Mesothelial cell of epicardium (in vitro differentiated cells): ENCODE measurements around the gene MRGPRE. TPM values are rescaled to one million over a fixed set of nuclear protein-coding genes. Genes with fewer than 3 reads are reported as not detected.

Experiments
- DNase-seq, 2 experiments: peaks; one replicate each; pipeline ENCODE4 v3.0.0; 2021; ENCODE audit warnings: low spot score in 2 of 2; ENCODE audit not compliant: unreplicated experiment in 2 of 2
- H3K27ac Mint-ChIP-seq: 2 replicates; pipeline ENCODE4 v1.8.0; 2021; ENCODE audit warnings: mixed read lengths
- H3K27me3 Mint-ChIP-seq: 2 replicates; pipeline ENCODE4 v1.8.0; 2021; ENCODE audit warnings: low read depth, mixed read lengths
- H3K36me3 Mint-ChIP-seq: 2 replicates; pipeline ENCODE4 v1.8.0; 2021; ENCODE audit warnings: mixed read lengths
- H3K4me1 Mint-ChIP-seq: 2 replicates; pipeline ENCODE4 v1.8.0; 2021; ENCODE audit warnings: mixed read lengths
- H3K4me3 Mint-ChIP-seq: 2 replicates; pipeline ENCODE4 v1.8.0; 2021; ENCODE audit warnings: mild to moderate bottlenecking, moderate library complexity, mixed read lengths
- H3K9me3 Mint-ChIP-seq: 2 replicates; pipeline ENCODE4 v1.8.0; 2021; ENCODE audit warnings: mixed read lengths
- CTCF ChIP-seq: fragments of 200-600 bp; sonication (generic); IDR thresholded peaks from one replicate; pipeline ENCODE4 v1.5.0; 2021; ENCODE audit warnings: antibody characterized with exemption; ENCODE audit not compliant: unreplicated experiment
- total RNA-seq: library from RNA; stranded (reverse); gene quantifications from 3 replicates; pipeline ENCODE4 v1.2.1, GENCODE V29; 2021

MRGPRE gene
- total RNA-seq, 1 donor from 2014 or later = not detected

GRCh38 chr11:3194016-3194816 lies 38.0 kb downstream of the MRGPRE start:
- Mint-ChIP-seq H3K27me3 (peaks cover 6% of the 10 kb centered on the region), H3K36me3 (no peaks in the 10 kb centered on the region), H3K27ac (no peak overlapping the region), H3K4me3 (no peak overlapping the region), H3K9me3 (no peaks in the 10 kb centered on the region), H3K4me1 (peaks cover 3% of the 10 kb centered on the region)
- TF ChIP-seq CTCF = no peak
- peak in 1 of 2 experiments; percentile 12 for DNase-seq

DNA sequence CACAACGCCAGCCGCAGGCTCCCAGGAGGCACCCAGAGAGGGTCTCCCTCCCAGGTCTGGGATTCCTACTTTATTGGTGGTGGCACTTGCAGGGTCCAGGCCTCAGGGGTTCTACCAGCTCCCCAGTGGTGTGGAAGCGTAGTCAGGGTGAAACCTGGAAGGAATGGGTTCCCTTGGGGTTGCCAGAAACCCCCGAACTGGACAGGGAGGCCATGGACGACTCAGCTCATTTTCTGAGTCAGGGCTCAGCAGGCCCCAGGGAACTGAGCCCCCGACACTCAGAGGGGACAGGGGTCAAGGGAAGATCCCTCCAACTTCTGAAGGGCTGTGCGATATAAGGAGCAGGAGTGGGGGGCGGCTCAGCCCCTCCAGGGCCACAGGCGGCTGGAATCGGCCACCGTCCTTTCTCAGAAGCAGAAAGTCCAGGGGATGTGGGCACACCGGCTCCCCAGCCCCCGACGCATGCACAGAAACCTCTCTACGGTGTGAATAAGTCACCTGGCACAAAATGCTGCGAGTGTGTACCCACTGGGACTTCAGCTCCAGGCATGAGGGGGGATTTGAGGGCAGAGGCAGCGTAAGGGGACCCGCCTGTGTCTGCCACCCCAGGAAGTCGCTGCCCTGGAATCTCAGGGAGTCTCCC lies 38.7 kb downstream of the MRGPRE start:
- Mint-ChIP-seq H3K9me3 (no peaks in the 10 kb centered on the region), H3K36me3 (no peaks in the 10 kb centered on the region), H3K27me3 (peaks cover 2% of the 10 kb centered on the region), H3K4me3 (no peak overlapping the region), H3K4me1 (peaks cover 3% of the 10 kb centered on the region), H3K27ac (no peak overlapping the region)
- TF ChIP-seq CTCF = no peak
- DNase-seq = peak in 1 of 2 experiments; percentile 13

DNA sequence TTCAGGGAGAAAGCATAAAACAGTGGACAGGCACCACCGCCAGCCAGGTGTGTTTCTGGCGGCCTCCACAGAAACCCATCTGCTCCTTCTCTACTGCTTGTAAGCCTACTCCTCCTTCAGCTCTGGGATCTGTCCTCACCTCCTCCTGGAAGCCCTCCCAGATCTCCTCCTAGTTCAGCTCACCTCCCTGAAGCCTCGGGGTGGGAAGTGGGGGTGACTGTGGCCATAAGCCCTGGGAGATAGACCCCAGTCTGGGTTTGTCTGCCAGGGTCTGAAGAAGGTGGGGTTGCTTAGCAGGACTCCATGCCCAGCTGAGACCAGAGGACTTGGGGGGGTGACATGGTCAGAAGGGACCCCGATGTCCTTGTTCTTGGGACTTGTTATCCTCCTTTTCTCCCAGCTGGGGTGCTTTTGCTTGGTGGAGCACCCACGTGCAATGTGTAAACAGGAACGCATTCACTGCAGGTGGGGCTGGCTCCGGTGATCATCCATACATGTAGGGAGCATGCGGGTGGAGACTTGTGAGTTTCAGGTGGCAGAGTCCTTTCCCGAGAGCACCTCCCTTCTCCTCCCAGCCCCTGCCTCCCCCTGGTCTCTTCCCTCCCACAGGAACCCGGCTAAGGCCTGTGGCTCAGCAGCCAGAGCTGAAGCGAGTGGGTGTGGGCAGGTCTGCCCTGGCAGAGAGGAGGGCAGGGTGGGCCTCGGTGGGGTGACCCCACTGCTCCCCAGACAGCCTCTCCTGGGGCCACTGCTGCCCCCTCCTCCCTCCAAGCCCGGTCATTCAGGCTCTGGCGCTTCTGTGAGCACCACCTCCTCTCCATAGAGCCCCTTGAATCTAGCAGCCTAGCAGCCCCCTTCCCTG lies 39.5 kb downstream of the MRGPRE start:
- no peaks in the 10 kb centered on the region for H3K36me3 Mint-ChIP-seq
- no peak overlapping the region for H3K4me3 Mint-ChIP-seq
- H3K4me1 Mint-ChIP-seq = peaks cover 3% of the 10 kb centered on the region
- TF ChIP-seq CTCF = no peak
- H3K9me3 Mint-ChIP-seq = no peaks in the 10 kb centered on the region
- peak in 1 of 2 experiments; percentile 11 for DNase-seq
- H3K27ac Mint-ChIP-seq = no peak overlapping the region
- H3K27me3 Mint-ChIP-seq = peaks cover under 1% of the 10 kb centered on the region

DNA sequence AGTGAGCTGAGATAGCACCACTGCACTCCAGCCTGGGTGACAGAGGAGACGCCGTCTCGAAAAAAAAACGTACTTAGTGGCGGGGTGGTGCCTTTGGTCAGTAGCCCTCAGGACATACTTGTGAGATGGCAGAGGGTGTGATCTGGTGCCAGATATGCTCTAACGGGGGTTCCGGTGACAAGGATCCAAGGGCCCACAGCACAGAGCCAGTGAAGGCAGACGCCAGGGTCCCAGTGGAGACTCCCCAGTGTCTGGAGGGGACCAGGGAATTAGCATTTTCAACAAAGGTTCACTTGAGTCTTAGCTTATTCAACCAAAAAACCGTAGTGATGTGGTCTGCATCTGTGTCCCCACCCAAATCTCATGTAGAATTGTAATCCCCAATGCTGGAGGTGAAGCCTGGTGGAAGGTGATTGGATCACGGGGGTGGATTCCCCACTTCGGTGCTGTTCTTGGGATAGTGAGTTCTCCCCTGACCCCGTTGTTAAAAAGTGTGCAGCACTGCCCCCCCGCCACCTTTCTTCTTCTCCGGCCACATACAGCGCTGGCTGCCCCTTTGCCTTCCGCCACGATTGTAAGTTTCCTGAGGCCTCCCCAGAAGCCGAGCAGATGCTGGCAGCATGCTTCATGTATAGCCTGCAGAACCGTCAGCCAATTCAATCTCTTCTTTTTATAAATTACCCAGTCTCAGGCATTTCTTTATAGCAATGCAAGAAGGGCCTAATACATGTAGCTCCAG lies 40.5 kb downstream of the MRGPRE start:
- H3K36me3 Mint-ChIP-seq = no peaks in the 10 kb centered on the region
- H3K9me3 Mint-ChIP-seq = no peaks in the 10 kb centered on the region
- no peak overlapping the region for H3K27ac Mint-ChIP-seq
- peaks cover 3% of the 10 kb centered on the region for H3K4me1 Mint-ChIP-seq
- no peak for TF ChIP-seq CTCF
- peaks cover 7% of the 10 kb centered on the region for H3K27me3 Mint-ChIP-seq
- peak in 1 of 2 experiments; percentile 6 for DNase-seq
- H3K4me3 Mint-ChIP-seq = no peak overlapping the region

- no peaks in the 10 kb centered on the region for H3K4me1 Mint-ChIP-seq
- no peak overlapping the region for H3K27ac Mint-ChIP-seq
- H3K4me3 Mint-ChIP-seq = no peak overlapping the region
- no peaks in the 10 kb centered on the region for H3K9me3 Mint-ChIP-seq
- TF ChIP-seq CTCF = no peak
- no peak for DNase-seq
- H3K27me3 Mint-ChIP-seq = peaks cover 7% of the 10 kb centered on the region
- no peaks in the 10 kb centered on the region for H3K36me3 Mint-ChIP-seq
Measured at GRCh38 chr11:3190600-3190999, 41.6 kb downstream of the MRGPRE start.
